ENCODE results near the gene GFY. TPM values are rescaled to one million over a fixed set of nuclear protein-coding genes. Genes with fewer than 3 reads are reported as not detected.

GFY gene
- total RNA-seq, 1 donor from 2014 or later, result not detected

DNA sequence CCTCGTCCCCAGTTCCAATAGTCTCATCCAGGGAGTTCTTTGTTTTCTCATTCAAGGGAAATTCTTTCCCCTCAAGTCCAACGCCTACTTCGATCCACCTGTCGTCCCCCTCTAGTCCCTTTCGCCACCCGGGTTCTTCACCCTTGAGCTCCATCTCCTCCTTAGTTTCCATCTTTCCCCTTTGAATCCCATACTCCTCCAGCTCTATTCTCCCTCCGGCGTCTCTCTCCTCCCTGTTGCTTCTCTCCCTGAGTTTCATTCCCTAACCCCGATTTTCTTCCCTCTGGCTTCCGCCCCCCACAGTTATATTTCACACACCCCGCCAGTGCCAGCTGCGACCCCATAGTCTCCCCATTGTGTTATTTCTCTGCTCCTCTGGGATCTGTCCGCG is 16.8 kb downstream of the GFY start:
- Histone ChIP-seq H3K9ac (ENCODE audit: low read length) (no peak overlapping the region), H3K79me2 (ENCODE audit: insufficient read depth, low read length) (no peaks in the 10 kb centered on the region), H3K4me1 (ENCODE audit: insufficient read depth, low read length) (peaks cover 3% of the 10 kb centered on the region), H3K4me3 (ENCODE audit: insufficient read depth, low read depth, low read length) (no peak overlapping the region), H3K36me3 (ENCODE audit: insufficient read depth, low read length) (no peaks in the 10 kb centered on the region), H3K4me2 (ENCODE audit: low read length) (peak overlapping the region; percentile 94), H3K27me3 (ENCODE audit: insufficient read depth, low read length) (peaks cover 48% of the 10 kb centered on the region), H2AFZ (ENCODE audit: low read depth, low read length) (no peak overlapping the region), H4K20me1 (ENCODE audit: insufficient read depth, low read length) (no peaks in the 10 kb centered on the region), H3K27ac (ENCODE audit: low read depth, low read length) (no peak overlapping the region), H3K9me3 (ENCODE audit: insufficient read depth, low read depth, low read length) (no peaks in the 10 kb centered on the region)
- H3K36me3 Mint-ChIP-seq (ENCODE audit: low read depth, unreplicated experiment), result peaks cover 5% of the 10 kb centered on the region
- TF ChIP-seq EZH2 (IDR thresholded peaks at IDR 0.05; ENCODE audit: insufficient read depth, low read length), result peak; percentile 64
- TF ChIP-seq, protein P1, sequence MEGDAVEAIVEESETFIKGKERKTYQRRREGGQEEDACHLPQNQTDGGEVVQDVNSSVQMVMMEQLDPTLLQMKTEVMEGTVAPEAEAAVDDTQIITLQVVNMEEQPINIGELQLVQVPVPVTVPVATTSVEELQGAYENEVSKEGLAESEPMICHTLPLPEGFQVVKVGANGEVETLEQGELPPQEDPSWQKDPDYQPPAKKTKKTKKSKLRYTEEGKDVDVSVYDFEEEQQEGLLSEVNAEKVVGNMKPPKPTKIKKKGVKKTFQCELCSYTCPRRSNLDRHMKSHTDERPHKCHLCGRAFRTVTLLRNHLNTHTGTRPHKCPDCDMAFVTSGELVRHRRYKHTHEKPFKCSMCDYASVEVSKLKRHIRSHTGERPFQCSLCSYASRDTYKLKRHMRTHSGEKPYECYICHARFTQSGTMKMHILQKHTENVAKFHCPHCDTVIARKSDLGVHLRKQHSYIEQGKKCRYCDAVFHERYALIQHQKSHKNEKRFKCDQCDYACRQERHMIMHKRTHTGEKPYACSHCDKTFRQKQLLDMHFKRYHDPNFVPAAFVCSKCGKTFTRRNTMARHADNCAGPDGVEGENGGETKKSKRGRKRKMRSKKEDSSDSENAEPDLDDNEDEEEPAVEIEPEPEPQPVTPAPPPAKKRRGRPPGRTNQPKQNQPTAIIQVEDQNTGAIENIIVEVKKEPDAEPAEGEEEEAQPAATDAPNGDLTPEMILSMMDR (IDR thresholded peaks at IDR 0.05; ENCODE audit: insufficient read depth, low read depth, low read length), result no peak
- H3K9me3 Mint-ChIP-seq (ENCODE audit: unreplicated experiment), result peaks cover 4% of the 10 kb centered on the region
- FAIRE-seq (no peak), DNase-seq (ENCODE audit: low read depth) (no peak)
- peak overlapping the region; percentile 80 for H3K4me3 Mint-ChIP-seq (ENCODE audit: unreplicated experiment)
- H3K4me1 Mint-ChIP-seq (ENCODE audit: low read depth, unreplicated experiment), result no peaks in the 10 kb centered on the region
- H3K27me3 Mint-ChIP-seq (ENCODE audit: low read depth, unreplicated experiment), result peaks cover 52% of the 10 kb centered on the region
- H3K27ac Mint-ChIP-seq (ENCODE audit: unreplicated experiment), result no peak overlapping the region

DNA sequence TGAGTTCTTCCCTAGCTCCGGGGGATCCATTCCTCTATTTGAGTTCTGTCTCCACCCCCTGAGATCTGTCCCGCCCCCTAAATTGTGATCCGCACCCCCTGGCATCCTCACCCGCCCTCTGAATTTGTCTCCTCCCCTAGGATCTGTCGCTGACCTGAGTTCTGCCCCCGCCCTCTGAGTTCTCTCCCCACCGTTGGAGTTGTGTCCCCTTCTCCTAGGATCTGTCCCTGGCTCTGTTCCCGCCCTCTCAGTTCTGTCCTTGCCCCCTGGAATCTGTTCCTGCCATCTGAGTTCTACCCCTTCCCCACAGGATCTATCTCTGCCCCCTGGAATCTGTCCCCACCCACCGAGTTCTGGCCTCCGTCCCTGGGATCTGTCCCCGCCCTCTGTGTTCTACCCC is 17.2 kb downstream of the GFY start:
- Mint-ChIP-seq H3K4me3 (ENCODE audit: unreplicated experiment) (peak overlapping the region; percentile 80), H3K27me3 (ENCODE audit: low read depth, unreplicated experiment) (peaks cover 49% of the 10 kb centered on the region), H3K9me3 (ENCODE audit: unreplicated experiment) (peaks cover 4% of the 10 kb centered on the region), H3K27ac (ENCODE audit: unreplicated experiment) (no peak overlapping the region), H3K36me3 (ENCODE audit: low read depth, unreplicated experiment) (peaks cover 5% of the 10 kb centered on the region), H3K4me1 (ENCODE audit: low read depth, unreplicated experiment) (no peaks in the 10 kb centered on the region)
- Histone ChIP-seq H3K4me3 (ENCODE audit: insufficient read depth, low read depth, low read length) (peak overlapping the region; percentile 10), H3K9ac (ENCODE audit: low read length) (no peak overlapping the region), H3K27ac (ENCODE audit: low read depth, low read length) (no peak overlapping the region), H3K4me1 (ENCODE audit: insufficient read depth, low read length) (peaks cover 3% of the 10 kb centered on the region), H2AFZ (ENCODE audit: low read depth, low read length) (no peak overlapping the region), H3K9me3 (ENCODE audit: insufficient read depth, low read depth, low read length) (no peaks in the 10 kb centered on the region), H3K79me2 (ENCODE audit: insufficient read depth, low read length) (no peaks in the 10 kb centered on the region), H3K36me3 (ENCODE audit: insufficient read depth, low read length) (no peaks in the 10 kb centered on the region), H4K20me1 (ENCODE audit: insufficient read depth, low read length) (no peaks in the 10 kb centered on the region), H3K27me3 (ENCODE audit: insufficient read depth, low read length) (peaks cover 47% of the 10 kb centered on the region), H3K4me2 (ENCODE audit: low read length) (peak overlapping the region; percentile 94)
- DNase-seq (ENCODE audit: low read depth) (no peak), FAIRE-seq (no peak)
- TF ChIP-seq EZH2 (IDR thresholded peaks at IDR 0.05; ENCODE audit: insufficient read depth, low read length), result peak; percentile 28
- TF ChIP-seq, protein P1 (IDR thresholded peaks at IDR 0.05; ENCODE audit: insufficient read depth, low read depth, low read length), result no peak

DNA sequence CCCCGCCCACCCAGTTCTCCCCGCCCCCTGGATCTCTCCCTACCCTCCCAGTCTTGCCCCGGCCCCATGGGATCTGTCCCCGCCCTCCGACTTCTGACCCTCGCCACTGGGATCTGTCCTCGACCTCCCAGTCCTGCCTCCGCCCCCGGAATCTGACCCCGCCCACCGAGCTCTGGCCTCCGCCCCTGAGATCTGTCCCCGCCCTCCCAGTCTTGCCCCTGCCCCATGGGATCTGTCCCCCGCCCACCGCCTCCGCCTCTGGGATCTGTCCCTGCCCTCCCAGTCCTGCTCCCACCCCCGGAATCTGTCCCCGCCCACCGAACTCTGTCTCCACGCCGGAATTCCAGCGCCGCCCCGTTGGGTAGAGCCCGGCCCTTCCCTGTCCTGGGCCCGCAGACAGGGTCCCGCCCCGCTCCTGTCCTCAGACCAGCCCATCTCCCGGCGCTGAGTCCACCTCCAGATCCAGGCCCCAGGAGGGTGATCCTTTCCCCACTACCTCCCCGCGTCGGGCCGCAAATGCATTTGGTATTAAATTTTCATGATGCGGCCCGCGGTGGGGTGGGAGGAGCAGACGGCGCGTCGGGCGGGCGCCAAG is 17.7 kb downstream of the GFY start:
- peak overlapping the region; percentile 94 for H2AFZ ChIP-seq (ENCODE audit: low read depth, low read length)
- H3K27me3 ChIP-seq (ENCODE audit: insufficient read depth, low read length), result peaks cover 42% of the 10 kb centered on the region
- Mint-ChIP-seq H3K4me1 (ENCODE audit: low read depth, unreplicated experiment) (no peaks in the 10 kb centered on the region), H3K27ac (ENCODE audit: unreplicated experiment) (no peak overlapping the region), H3K9me3 (ENCODE audit: unreplicated experiment) (peaks cover 4% of the 10 kb centered on the region), H3K27me3 (ENCODE audit: low read depth, unreplicated experiment) (peaks cover 44% of the 10 kb centered on the region), H3K4me3 (ENCODE audit: unreplicated experiment) (peak overlapping the region; percentile 80), H3K36me3 (ENCODE audit: low read depth, unreplicated experiment) (peaks cover 5% of the 10 kb centered on the region)
- peak overlapping the region; percentile 13 for H3K27ac ChIP-seq (ENCODE audit: low read depth, low read length)
- no peaks in the 10 kb centered on the region for H4K20me1 ChIP-seq (ENCODE audit: insufficient read depth, low read length)
- FAIRE-seq (no peak), DNase-seq (ENCODE audit: low read depth) (peak; percentile 61)
- H3K4me2 ChIP-seq (ENCODE audit: low read length), result peak overlapping the region; percentile 94
- no peaks in the 10 kb centered on the region for H3K9me3 ChIP-seq (ENCODE audit: insufficient read depth, low read depth, low read length)
- TF ChIP-seq EZH2 (IDR thresholded peaks at IDR 0.05; ENCODE audit: insufficient read depth, low read length), result no peak
- TF ChIP-seq, protein P1 (IDR thresholded peaks at IDR 0.05; ENCODE audit: insufficient read depth, low read depth, low read length), result no peak
- no peaks in the 10 kb centered on the region for H3K79me2 ChIP-seq (ENCODE audit: insufficient read depth, low read length)
- peak overlapping the region; percentile 56 for H3K4me3 ChIP-seq (ENCODE audit: insufficient read depth, low read depth, low read length)
- H3K36me3 ChIP-seq (ENCODE audit: insufficient read depth, low read length), result no peaks in the 10 kb centered on the region
- H3K4me1 ChIP-seq (ENCODE audit: insufficient read depth, low read length), result peaks cover 3% of the 10 kb centered on the region
- peak overlapping the region; percentile 79 for H3K9ac ChIP-seq (ENCODE audit: low read length)

All from astrocyte (in vitro differentiated cells and primary cell).